ENCODE data around the gene KCNG4. TPM values are rescaled to one million over a fixed set of nuclear protein-coding genes. Genes with fewer than 3 reads are reported as not detected.

The KCNG4 gene, protein sequence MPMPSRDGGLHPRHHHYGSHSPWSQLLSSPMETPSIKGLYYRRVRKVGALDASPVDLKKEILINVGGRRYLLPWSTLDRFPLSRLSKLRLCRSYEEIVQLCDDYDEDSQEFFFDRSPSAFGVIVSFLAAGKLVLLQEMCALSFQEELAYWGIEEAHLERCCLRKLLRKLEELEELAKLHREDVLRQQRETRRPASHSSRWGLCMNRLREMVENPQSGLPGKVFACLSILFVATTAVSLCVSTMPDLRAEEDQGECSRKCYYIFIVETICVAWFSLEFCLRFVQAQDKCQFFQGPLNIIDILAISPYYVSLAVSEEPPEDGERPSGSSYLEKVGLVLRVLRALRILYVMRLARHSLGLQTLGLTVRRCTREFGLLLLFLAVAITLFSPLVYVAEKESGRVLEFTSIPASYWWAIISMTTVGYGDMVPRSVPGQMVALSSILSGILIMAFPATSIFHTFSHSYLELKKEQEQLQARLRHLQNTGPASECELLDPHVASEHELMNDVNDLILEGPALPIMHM
- not detected in 2 replicates for total RNA-seq

DNA sequence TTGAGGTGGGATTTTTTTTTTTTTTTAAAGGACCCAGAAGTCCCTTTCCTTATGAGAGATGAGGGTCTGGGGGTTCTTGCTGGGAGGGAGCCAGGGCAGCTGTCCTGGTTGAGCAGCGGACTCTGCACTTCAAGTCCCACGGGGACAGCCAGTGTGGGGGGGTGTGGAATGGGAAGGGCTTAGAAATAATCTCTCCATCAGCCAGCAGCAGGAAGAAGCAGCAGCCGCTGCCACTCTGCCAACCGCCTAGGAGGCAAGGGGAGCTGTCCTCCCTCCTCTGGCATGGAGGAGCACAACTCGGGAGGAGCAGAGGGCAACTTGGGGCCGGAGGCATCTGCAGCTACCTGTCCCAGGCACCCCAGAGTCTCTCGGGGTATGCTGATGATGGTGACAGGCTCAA is at the start of gene KCNG4:
KCNG4 (minus strand) TSS at position 104 of the 400 bp plus-strand sequence. CDS start 2,527 bp downstream, outside the sequence.

DNA sequence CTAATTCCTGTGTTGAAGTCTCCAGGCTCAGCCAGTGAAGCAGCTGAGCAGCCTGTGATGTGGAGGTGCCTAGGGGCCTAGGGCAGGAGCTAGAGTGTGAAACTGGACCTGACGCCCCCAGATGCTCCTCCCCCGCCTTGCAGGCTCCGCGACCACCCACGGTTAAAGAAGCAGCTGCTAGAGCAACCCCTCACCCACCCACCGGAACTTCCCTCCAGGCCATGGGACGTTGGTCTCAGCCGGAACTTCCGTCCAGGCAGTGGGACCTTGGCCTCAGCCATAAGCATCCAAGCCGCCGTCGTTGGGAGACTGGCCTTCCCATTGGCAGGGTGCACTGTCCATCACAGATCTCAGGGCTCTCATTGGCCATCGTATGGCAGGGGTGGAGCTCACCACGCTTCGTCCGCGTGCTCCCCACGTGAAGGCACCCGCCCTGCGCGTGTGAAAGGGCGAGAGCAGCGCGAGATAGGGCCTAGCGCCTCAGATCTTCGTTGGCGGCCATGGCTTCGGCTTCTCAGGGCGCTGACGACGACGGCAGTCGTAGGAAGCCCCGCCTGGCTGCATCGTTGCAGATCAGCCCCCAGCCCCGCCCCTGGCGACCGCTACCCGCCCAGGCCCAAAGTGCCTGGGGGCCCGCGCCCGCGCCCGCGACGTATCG is 49.0 kb downstream of the KCNG4 start, which contains the start of gene ADAD2:
ADAD2 (plus strand) TSS at position 427 of the 658 bp plus-strand sequence; CDS start at position 501, 74 bp downstream.

DNA sequence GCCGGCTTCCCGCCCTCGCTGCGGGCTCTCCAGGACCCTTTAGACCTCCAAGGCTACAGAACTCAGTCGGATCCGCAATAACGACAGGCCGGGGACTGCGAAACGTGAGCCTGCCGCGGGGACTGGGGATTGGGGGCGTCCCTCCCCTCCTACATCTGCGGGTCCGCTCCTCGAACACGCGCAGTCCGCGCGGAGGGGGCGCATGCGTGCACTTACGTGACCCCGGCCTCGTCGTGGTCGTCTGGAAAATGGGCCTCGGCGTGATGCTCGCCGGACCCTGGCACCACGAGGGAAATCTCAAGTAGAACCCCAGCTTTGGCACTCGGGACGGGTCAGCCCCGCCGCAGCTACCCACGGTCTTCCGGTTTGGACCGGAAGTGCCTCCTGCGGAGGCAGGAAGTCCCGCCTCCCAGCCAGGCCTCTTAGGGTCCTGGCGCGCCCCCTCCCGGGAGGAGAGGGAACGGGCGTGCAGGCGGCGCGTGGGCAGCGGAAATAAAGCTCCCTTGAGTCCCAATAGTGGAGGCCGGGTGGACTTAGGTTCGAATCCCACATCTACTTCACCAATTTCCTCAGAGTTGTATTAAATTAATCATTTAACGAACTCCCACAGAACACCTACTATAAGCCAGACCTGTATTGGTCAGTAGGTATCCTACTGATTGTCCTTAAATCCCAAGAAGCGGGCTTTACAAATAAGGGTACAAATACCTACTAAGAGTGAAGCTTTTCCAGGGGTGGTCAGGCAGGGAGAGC is 53.0 kb downstream of the KCNG4 start, which contains the start of gene TAF1C:
TAF1C (minus strand) TSS at position 373 of the 753 bp plus-strand sequence. CDS start 2,069 bp downstream, outside the sequence.

Other genes with a start within 250 kb of the KCNG4 start
- gene SLC38A8, start 197.2 kb downstream of the KCNG4 start, total RNA-seq, result not detected in 2 replicates
- gene MBTPS1, start 123.1 kb downstream of the KCNG4 start, total RNA-seq, result 86.1 TPM in 2 replicates
- gene HSDL1, start 94.8 kb downstream of the KCNG4 start, total RNA-seq, result 10.3 and 20.8 TPM in 2 replicates
- gene DNAAF1, start 94.7 kb downstream of the KCNG4 start, total RNA-seq, result not detected in 2 replicates
- 9.6 and 13.1 TPM in 2 replicates for gene TAF1C, start 53.0 kb downstream of the KCNG4 start, total RNA-seq
- gene ADAD2, start 48.9 kb downstream of the KCNG4 start, total RNA-seq, result not detected in 2 replicates
- gene WFDC1, start 54.9 kb upstream of the KCNG4 start, total RNA-seq, result 2.5 TPM in 1 of 2 replicates, not detected in the other
- not detected in 2 replicates for gene ATP2C2, start 128.5 kb upstream of the KCNG4 start, total RNA-seq